GM18873 (cell line): ENCODE measurements around the gene SETD3.

Source experiments
- ATAC-seq: cut with Tn5 transposase; IDR thresholded peaks from one replicate; pipeline ENCODE4 v1.9.1; 2021; ENCODE audit warnings: mild to moderate bottlenecking, moderate library complexity, moderate number of reproducible peaks; ENCODE audit not compliant: unreplicated experiment, low FRiP score

Gene SETD3

GRCh38 chr14:99517643-99518381 lies 37.2 kb upstream of the SETD3 start:
- no peak for ATAC-seq

- ATAC-seq: no peak
Observed at GRCh38 chr14:99516871-99517642, 36.4 kb upstream of the SETD3 start.

GRCh38 chr14:99516156-99516870 lies 35.7 kb upstream of the SETD3 start:
- ATAC-seq: no peak

- no peak for ATAC-seq
Observed at GRCh38 chr14:99515301-99516155, 34.9 kb upstream of the SETD3 start.

GRCh38 chr14:99514552-99515300 lies 34.1 kb upstream of the SETD3 start:
- ATAC-seq: no peak

GRCh38 chr14:99513946-99514551 lies 33.4 kb upstream of the SETD3 start:
- no peak for ATAC-seq

GRCh38 chr14:99513183-99513694 lies 32.6 kb upstream of the SETD3 start:
- no peak for ATAC-seq

GRCh38 chr14:99512571-99513182 lies 32.0 kb upstream of the SETD3 start:
- ATAC-seq: no peak

- no peak for ATAC-seq
Observed at GRCh38 chr14:99512110-99512449, 31.4 kb upstream of the SETD3 start.

- no peak for ATAC-seq
Observed at GRCh38 chr14:99511421-99512109, 30.9 kb upstream of the SETD3 start.

GRCh38 chr14:99510556-99511139 lies 30.0 kb upstream of the SETD3 start:
- ATAC-seq: no peak

- no peak for ATAC-seq
Observed at GRCh38 chr14:99509871-99510555, 29.4 kb upstream of the SETD3 start.

- no peak for ATAC-seq
Observed at GRCh38 chr14:99508896-99509629, 28.4 kb upstream of the SETD3 start.

GRCh38 chr14:99507860-99508640 lies 27.4 kb upstream of the SETD3 start:
- no peak for ATAC-seq

- ATAC-seq: no peak
Observed at GRCh38 chr14:99506276-99506675, 25.6 kb upstream of the SETD3 start.

GRCh38 chr14:99505089-99505488 lies 24.4 kb upstream of the SETD3 start:
- no peak for ATAC-seq
